Stimulated activated CD4-positive, alpha-beta T cell treated with anti-CD3 and anti-CD28 coated beads, Interleukin-2, amount 100 ng/mL, for 4 hours (primary cell): Measurements from ENCODE around the gene SPTBN2.

Experiments used
- DNase-seq: peaks from one replicate; pipeline ENCODE4 v3.0.0-alpha.2; 2020; ENCODE audit warnings: low read depth

Gene SPTBN2

GRCh38 chr11:66638177-66639065 is 90.6 kb downstream of the SPTBN2 start, which contains the start of gene RBM4:
TSS of gene RBM4 (plus strand) at chr11:66638703. CDS start at chr11:66639712, 1,009 bp downstream.
- peak; percentile 96 for DNase-seq

- no peak for DNase-seq
Observed at GRCh38 chr11:66637557-66638176, 91.3 kb downstream of the SPTBN2 start.

DNA sequence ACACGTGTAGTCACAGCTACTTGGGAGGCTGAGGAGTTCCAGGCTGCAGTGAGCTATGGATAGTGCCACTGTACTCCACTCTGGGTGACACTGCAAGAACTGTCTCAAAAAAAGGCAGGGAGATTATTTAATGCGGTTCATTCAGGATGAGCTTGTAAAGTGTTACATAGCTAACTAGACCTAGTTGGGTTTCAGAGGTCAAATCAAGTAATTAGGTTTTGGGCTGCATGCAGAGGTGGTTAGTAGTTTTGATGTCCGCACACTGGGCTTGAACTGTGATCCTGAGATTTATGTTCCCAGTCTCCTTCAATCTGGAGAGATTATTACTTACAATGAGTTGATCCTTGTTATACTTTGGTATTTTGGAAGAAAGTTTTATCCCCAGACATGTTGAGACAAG is 92.6 kb downstream of the SPTBN2 start:
- DNase-seq, result no peak
